ENCODE data around the gene MECR. TPM values are rescaled to one million over a fixed set of nuclear protein-coding genes. Genes with fewer than 3 reads are reported as not detected.

MECR gene
- total and polyA plus RNA-seq, 2 experiments from 2014 or later = 25.7 to 32.3 TPM

DNA sequence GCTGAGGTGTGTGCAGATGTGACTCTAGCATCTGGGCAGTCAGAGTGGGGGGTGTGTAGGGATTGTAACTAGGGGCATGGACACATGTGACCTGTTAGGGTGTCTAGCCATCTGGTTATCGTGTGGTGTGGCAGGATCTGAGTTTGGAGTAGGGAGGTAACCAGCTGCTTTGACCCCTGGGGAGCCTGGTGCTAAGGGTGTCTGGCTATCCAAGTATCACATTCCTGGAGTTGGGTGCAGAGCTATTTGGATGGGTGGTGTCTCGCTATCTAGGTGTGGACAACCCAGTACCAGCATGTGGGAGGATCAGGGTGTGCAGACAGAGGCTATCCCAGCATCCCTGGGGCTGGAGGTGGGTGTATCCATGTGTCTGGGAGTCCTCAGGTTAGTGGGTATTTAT is 10.3 kb upstream of the MECR start (continued):
- TF ChIP-seq REST (IDR thresholded peaks at IDR 0.05; ENCODE audit: unreplicated experiment) (no peak), JUNB (IDR thresholded peaks at IDR 0.05; ENCODE audit: unreplicated experiment) (no peak), STAT1 (IDR thresholded peaks at IDR 0.05; ENCODE audit: unreplicated experiment) (no peak), EZH2phosphoT487 (IDR thresholded peaks at IDR 0.05; ENCODE audit: unreplicated experiment) (no peak), POLR2AphosphoS5 (IDR thresholded peaks at IDR 0.05; ENCODE audit: low read depth) (no peak), ETS1 (IDR thresholded peaks at IDR 0.05) (no peak), ZNF114 (CRISPR knock-in tag; IDR thresholded peaks at IDR 0.05) (no peak), EZH2 (IDR thresholded peaks at IDR 0.05; ENCODE audit: low read depth, unreplicated experiment) (no peak), NANOG (IDR thresholded peaks at IDR 0.05; ENCODE audit: borderline replicate concordance) (no peak)

GRCh38 chr1:29240400-29240837 is 9.7 kb upstream of the MECR start:
- peak; percentile 81 to 89 for TF ChIP-seq CTCF (conservative IDR thresholded peaks at IDR 0.05; ENCODE audit: low read depth in 2 of 2)
- no peak for TF ChIP-seq STAT1 (IDR thresholded peaks at IDR 0.05; ENCODE audit: unreplicated experiment)
- Mint-ChIP-seq H3K27ac (no peak overlapping the region), H3K27me3 (ENCODE audit: insufficient read depth, low read depth, poor library complexity) (peaks cover 41% of the 10 kb centered on the region), H3K4me1 (peaks cover 33% of the 10 kb centered on the region), H3K9me3 (peaks cover 6% of the 10 kb centered on the region; the same call in 2 of the 3 replicates), H3K36me3 (ENCODE audit: low read depth) (peaks cover 6% of the 10 kb centered on the region; the same call in 1 of the 3 replicates), H3K4me3 (peak overlapping the region; percentile 16; the same call in 1 of the 3 replicates)
- no peak overlapping the region for H3K27ac ChIP-seq (ENCODE audit: low read depth)
- H4K20me1 ChIP-seq (replicated peaks; ENCODE audit: insufficient read depth) = no peaks in the 10 kb centered on the region; the same call in 1 of the 2 replicates
- H3K9me2 ChIP-seq (ENCODE audit: insufficient read depth) = no peaks in the 10 kb centered on the region
- ATAC-seq (peak; percentile 23), DNase-seq (ENCODE audit: low spot score) (peak; percentile 96)
- H3K4me1 ChIP-seq (ENCODE audit: insufficient read depth) = peaks cover 22% of the 10 kb centered on the region
- H3K4me3 ChIP-seq = peak overlapping the region; percentile 72
- no peaks in the 10 kb centered on the region for H3K36me3 ChIP-seq (ENCODE audit: insufficient read depth)
- peak overlapping the region; percentile 96 for H3K4me2 ChIP-seq
- no peak overlapping the region for H2AFZ ChIP-seq
- H3K79me2 ChIP-seq (replicated peaks; ENCODE audit: insufficient read depth) = peaks cover 10% of the 10 kb centered on the region; the same call in 1 of the 2 replicates
- peaks cover 41% of the 10 kb centered on the region for H3K27me3 ChIP-seq (ENCODE audit: insufficient read depth)
- H3F3A ChIP-seq (replicated peaks; ENCODE audit: low read depth) = peaks cover 18% of the 10 kb centered on the region
